GM19240 (cell line): ENCODE results near the gene GNPDA1.

Source experiments
- DNase-seq: peaks from one replicate; pipeline ENCODE4 v3.0.0; 2011; ENCODE audit warnings: low spot score; ENCODE audit not compliant: insufficient read length

The GNPDA1 gene

GRCh38 chr5:141995656-141996055 lies 17.2 kb downstream of the GNPDA1 start:
- DNase-seq, result no peak

- no peak for DNase-seq
These were observed 18.2 kb downstream of the GNPDA1 start for GRCh38 chr5:141994511-141995136.

DNA sequence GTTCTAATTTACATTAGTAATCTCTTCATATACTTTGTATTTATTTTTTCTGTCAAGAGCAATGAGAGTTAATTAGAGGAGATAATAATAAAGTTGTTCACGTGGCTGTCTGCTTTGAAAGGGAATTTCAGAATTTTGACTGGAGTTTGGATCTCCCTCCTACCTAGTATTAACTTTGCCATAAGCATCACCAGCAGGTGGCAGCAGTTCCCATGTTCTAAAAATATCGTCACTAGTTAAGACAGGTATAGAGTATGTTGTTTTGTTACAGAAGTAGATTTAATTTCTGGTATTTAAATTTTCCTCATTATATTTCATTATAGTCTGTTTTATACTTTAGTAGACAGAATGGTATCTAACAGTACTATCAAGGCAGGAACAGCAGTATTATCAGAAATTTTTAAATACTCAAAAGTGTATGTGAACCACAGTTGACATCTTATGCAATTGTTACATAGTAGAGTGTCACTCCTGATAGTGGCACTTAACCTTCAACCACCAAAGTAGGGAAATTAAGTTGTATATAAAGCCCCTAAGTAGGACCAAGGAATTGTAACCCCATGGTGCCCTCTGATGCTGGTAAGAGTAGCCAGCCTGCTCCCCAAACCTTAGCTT lies 20.4 kb downstream of the GNPDA1 start:
- no peak for DNase-seq

DNA sequence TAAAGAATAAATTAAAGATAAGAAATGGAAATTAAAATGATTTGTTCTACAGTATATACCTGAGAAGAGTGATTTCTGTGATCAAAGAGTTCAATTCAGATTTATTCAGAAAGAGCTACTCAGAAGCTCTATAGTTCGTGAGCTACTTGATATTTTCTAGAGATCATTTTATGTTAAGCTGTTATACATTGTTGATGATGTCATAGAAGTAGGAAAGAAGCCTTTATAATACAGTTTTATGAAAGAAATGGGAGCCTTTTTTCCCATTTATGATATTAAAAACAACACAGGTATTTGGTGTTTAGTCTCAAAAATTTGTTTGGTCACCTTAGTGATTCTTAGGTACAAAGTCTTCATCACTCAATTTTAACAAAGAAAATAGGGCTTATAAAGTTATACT lies 23.1 kb downstream of the GNPDA1 start:
- no peak for DNase-seq

- DNase-seq, result no peak
These were observed 26.8 kb downstream of the GNPDA1 start for GRCh38 chr5:141986072-141986471.

DNA sequence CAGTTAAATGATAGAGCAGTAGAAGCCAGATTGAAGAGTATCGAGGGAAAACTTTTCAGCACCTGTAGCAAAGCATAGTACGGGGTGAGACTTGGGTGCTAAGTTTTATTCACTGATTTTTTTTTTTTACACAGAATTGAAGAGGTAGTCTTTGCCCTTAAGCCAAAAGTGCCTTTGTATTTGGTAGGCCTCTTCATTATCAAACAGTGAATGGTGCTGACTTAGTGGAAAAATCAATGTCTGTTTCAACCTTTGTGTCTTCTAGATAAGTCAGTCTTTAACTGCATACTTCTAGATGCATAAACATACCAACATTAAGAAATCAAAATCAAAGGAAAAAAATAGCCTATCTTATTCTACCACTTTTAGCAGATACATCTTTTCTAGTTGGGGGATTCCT lies 30.2 kb downstream of the GNPDA1 start:
- DNase-seq, result no peak

- no peak for DNase-seq
These were observed 34.4 kb downstream of the GNPDA1 start for GRCh38 chr5:141978389-141978788.

DNA sequence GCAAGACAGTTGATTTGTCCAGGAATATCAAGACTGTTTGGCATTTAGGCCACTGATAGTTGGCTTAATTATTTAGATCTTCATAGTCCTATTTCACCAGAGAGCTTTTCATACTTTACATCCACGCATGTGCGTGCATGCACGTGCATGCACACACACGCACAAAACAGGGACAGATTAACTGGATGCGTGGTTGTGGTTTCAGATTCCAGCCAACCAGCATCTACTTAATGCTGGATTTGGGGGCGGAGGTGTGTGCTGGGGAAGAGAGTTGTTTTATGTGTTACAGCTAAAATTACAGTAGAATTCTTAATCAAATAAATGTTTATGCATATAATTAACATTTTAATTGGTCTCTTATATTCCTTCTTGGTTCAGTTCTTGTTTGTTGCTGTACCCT lies 36.7 kb downstream of the GNPDA1 start:
- no peak for DNase-seq

DNA sequence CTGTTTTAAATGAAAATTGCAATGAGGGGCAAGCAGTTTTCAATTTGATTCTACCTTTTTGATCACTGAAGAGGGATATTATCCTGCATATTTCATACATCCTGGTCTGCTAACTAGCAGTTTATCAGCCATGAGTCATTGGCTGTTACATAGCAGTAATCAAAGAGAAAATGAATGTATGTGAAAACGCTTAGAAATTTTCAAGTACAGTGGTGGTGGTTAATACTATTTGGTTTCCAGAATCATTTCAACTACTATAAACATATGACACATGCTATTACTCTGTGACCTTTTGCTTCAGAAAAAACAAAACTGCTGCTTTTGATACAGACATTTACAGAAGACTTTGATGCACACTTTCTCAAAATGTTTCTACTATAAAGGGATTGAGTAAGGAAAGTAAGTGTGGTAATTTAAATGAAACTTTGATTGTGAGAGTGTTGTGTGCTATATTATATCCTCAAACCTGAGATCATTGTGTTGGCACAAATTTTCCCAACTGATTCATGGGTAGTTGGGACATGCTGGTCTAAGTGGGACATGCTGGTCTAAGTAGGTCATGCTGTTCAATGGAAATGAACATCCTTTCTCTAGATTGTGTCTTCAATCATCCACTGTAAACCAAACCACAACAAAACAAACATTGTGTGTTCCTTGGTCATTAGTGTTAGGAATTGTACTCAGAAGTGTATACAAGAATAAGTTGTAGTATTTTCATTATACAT lies 38.8 kb downstream of the GNPDA1 start:
- DNase-seq, result no peak

DNA sequence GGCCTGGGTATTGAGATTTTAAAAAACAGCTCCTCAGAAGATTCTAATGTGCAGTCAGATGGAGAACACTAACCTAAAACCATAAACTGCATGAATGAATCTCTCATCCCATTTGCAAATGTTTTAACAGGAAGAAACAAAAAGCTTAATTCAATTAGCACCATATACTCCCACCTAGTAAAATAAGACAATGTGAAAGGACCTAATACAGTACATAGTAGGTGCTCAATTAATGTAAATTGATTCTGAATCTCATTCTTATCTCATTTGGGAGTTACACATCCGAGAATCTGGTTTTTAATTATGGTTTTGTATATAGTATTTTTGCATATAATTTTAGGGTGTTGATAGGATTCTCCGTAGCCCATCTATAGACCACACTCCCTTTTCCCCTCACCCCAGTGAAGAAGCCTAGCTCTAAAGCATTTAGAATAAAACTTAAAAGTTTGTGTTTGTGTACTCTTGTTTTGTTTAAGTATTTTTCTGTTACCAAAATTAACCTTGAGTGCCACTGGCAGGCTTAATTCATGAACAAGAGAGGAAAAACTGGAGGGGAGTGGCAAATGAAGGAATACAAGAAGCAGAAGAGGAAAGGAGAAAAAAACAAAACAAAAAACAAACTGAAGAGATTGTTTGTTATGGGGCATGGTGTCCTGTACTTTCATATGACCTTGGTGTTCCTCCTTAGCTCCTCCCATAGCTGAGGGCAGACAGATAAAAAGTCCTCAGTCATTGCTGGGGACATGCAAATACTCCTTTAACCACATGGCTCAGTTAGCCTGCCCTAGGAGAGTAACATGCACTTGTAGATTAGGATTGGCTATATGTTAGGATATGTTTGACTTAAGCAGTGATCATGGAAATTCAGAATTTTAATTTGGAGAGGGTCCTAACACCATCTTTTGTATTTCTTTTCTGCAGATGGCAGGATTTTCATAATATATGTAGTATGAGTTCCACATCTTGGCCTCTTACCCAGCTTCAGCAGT lies 42.8 kb downstream of the GNPDA1 start:
- DNase-seq, result peak; percentile 58

- DNase-seq, result peak; percentile 77
These were observed 43.8 kb downstream of the GNPDA1 start, which contains the start of gene RNF14 for GRCh38 chr5:141968914-141969608. Gene RNF14 (plus strand): TSS chr5:141969105. CDS start chr5:141973589, 4,484 bp downstream.

GRCh38 chr5:141966963-141967333 lies 45.9 kb downstream of the GNPDA1 start:
- no peak for DNase-seq

DNA sequence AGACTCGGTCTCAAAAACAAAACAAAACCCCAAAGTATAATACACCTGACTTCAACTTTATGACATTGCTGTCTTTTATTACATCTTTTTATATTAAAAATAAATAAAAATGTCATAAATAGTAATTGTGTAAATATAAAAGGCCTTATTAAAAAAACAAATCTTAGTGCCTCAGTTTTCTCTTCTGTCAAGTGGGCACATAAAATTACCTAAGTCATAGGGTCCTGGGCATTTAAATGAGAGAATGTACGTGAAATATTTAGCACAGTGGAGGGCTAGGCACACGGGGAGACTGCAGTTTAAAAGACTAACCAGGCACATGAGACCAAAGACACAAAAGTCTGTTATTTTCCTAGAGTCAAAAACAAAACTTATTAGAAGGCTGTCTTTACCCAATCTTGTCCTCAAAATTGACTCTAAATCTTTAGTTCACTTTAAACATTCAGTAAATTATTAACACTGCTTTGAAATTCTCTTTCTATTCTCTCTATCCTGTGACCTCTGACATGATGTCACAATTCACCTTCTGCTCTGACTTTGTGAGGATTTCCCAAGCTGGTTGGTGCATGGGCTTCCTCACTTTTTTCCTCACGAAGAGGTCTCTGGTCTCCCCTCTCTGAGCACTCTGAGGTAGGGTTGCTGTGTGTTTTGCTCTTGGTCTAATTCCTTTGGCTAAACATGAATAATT lies 46.4 kb downstream of the GNPDA1 start:
- DNase-seq, result no peak

DNA sequence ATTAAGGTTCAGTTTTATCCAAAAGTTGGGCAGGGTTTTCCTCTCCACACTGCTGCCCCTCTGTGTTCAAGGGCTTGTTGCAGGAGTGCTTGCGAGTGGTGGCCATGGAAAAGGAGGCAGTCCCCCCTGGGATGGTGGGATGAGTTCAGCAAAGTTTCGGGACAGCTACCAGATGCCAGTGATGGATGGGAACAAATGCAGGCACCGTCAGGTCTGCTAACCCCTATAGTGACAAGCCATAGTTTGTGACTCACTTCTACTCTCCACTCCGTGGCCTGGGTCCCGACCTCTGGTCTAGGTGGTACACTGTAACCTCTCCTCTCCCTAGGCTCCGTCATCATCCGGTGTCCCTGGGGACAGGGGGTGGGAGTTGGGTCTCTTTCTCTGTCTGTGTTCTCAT lies 47.8 kb downstream of the GNPDA1 start:
- DNase-seq, result no peak

DNA sequence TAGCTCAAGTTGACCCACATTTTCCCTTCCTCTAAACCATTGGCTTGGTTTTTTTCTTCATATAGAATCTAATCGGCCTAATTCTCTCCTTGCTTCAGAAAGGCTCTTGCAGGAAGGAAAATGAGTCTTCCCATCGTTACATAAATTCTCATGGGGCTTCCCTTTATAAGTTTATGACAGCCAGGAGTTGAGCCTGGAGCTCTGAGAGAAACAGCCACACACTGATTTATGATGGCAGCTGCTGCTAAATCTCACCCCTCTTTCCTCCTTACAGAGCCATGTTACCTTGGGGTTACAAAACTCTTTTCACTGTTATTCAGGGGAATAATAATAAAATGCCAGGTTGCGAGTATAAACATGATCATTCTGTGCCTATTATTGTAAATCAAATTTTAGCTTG lies 49.1 kb downstream of the GNPDA1 start:
- DNase-seq, result no peak

- DNase-seq, result no peak
These were observed 51.4 kb downstream of the GNPDA1 start for GRCh38 chr5:141961466-141961865.

DNA sequence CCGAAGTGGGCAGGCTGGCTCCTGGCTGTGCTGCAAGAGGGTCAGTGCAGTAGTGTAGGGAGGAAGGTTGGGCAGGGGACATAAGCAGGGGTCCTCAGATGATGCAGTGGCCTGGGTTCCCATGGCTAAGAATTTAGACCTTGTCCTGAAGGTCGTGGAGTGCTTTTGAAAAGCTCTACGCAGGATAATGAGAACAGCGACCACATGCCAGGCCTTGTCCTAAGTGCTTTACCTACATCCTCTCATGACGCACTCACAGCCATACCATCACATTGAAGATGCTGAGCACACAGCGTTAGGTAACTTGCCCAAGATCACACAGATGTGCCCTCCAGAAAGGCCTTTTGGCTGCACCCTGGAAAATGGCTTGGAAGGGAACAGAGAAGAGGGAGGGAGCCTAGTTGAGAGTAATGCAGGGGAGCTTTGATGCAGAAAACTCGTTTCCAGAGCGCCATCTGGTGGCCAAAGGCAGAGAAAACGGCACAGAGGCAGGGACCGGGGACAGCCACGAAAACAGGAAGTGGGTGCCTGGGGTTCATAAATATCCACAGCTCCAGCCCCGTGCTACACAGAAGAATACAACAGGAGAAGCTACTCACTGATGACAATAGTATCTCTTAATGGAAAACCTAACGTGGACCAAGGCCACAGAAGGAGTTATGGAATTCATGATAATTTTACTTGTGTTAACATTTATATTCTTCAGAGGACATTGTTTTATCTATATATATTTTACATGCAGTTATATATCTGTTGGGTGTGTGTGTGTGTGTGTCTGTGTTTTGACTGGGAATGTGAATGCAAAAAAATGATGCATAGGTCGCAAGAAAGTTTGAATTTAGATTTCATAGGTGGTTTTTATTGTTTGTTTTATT lies 52.1 kb downstream of the GNPDA1 start:
- peak; percentile 79 for DNase-seq

GRCh38 chr5:141960018-141960417 lies 52.8 kb downstream of the GNPDA1 start:
- DNase-seq, result no peak

DNA sequence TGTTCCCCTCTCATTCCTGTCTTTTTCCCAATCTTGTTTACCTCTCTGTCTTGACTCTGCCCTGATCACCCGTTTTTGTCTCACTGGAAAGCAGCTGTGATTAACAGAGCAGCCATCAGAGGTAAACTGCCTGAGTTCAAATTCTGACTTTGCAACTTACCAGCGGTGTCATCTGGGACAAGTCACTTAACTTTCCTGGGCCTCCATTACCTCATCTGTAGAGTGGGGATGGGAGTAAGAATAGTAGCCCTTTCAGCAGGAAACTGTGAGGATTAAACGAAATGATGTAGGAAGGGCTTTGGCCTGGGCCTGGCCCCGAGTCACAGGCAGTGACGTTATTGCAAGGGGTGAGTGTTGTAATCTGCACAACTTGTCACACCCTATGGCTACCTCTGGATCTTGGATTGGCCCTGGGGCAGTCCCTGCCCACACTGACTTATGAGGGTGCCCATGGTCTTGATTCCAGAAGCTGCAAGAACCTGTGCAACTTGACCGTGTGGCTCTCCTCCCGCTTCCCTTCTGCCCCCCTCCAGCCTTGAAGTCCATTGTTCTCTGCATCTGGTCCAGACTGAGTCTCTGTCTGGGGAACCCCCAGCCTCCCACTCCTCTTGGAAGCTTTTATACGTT lies 54.2 kb downstream of the GNPDA1 start:
- DNase-seq, result no peak
